ENCODE measurements around the gene GFRA1. TPM values are rescaled to one million over a fixed set of nuclear protein-coding genes. Genes with fewer than 3 reads are reported as not detected.

The GFRA1 gene
- polyA plus RNA-seq, 1 of the 3 experiments (the other 2 are of a cell fraction): 1.6 TPM

- Histone ChIP-seq H2AFZ (ENCODE audit: low read depth) (no peak overlapping the region), H3K9me3 (no peaks in the 10 kb centered on the region), H3K4me1 (ENCODE audit: control insufficient read depth in 1 of 2, insufficient read depth in 2 of 2, low read depth in 1 of 2, low read length in 1 of 2) (peaks cover 0 to 2% of the 10 kb centered on the region in 2 experiments; a peak in 1 of 4 replicates), H3F3A (replicated peaks; ENCODE audit: insufficient read depth) (no peaks in the 10 kb centered on the region), H3K9me2 (no peaks in the 10 kb centered on the region), H3K27me3 (ENCODE audit: insufficient read depth) (no peaks in the 10 kb centered on the region), H3K4me2 (no peak overlapping the region), H3K27ac (ENCODE audit: low read depth in 2 of 2, low read length in 1 of 2) (no peak overlapping the region), H4K20me1 (ENCODE audit: insufficient read depth) (no peaks in the 10 kb centered on the region), H3K79me2 (ENCODE audit: insufficient read depth) (no peaks in the 10 kb centered on the region), H3K9ac (no peak overlapping the region), H3K4me3 (ENCODE audit: low read depth in 2 of 2, low read length in 1 of 2) (no peak overlapping the region), H3K36me3 (replicated peaks in 1 of 2; ENCODE audit: control insufficient read depth in 1 of 2, insufficient read depth in 2 of 2, low read length in 1 of 2) (no peaks in the 10 kb centered on the region)
- DNase-seq: no peak
- TF ChIP-seq REST (IDR thresholded peaks at IDR 0.05; ENCODE audit: low read depth, low read length) (no peak), EZH2phosphoT487 (IDR thresholded peaks at IDR 0.05; ENCODE audit: borderline replicate concordance, low read depth) (no peak), GATA2 (CRISPR knock-in tag; IDR thresholded peaks at IDR 0.05) (no peak), USF1 (IDR thresholded peaks at IDR 0.05; ENCODE audit: borderline replicate concordance, low read depth) (no peak), RCOR1 (IDR thresholded peaks at IDR 0.05; ENCODE audit: low read length) (no peak), POLR2AphosphoS5 (IDR thresholded peaks at IDR 0.05; ENCODE audit: low read depth, low read length) (no peak), RAD21 (IDR thresholded peaks at IDR 0.05; ENCODE audit: low read length) (no peak), GABPA (IDR thresholded peaks at IDR 0.05; ENCODE audit: low read depth) (no peak), FOSL2 (IDR thresholded peaks at IDR 0.05; ENCODE audit: borderline replicate concordance, low read depth) (no peak), IRF3 (IDR thresholded peaks at IDR 0.05; ENCODE audit: low read depth, low read length) (no peak), SMC3 (IDR thresholded peaks at IDR 0.05; ENCODE audit: low read depth, low read length) (no peak), FOXJ3 (CRISPR knock-in tag; IDR thresholded peaks at IDR 0.05) (no peak), TEAD4 (IDR thresholded peaks at IDR 0.05; ENCODE audit: borderline replicate concordance, insufficient read depth) (no peak), USF2 (IDR thresholded peaks at IDR 0.05; ENCODE audit: borderline replicate concordance, low read depth, low read length) (no peak), TAF1 (IDR thresholded peaks at IDR 0.05; ENCODE audit: borderline replicate concordance, low read depth, low read length) (no peak), YY1 (IDR thresholded peaks at IDR 0.05; ENCODE audit: low read depth) (no peak)
- TF ChIP-seq, protein P1, sequence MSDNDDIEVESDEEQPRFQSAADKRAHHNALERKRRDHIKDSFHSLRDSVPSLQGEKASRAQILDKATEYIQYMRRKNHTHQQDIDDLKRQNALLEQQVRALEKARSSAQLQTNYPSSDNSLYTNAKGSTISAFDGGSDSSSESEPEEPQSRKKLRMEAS (IDR thresholded peaks at IDR 0.05; ENCODE audit: low read depth): no peak
- CTCF ChIA-PET: interaction anchor here (1.2 to 1.4 kb wide), 2 partner anchors 8 to 17 kb away, joined by 3 read pairs; no protein-coding TSS in a partner anchor
- POLR2A ChIA-PET: no interaction called here
- WGBS (ENCODE audit: low lambda C conversion rate): 36% methylated on average over 5 of the region's 7 CpGs
Measured at GRCh38 chr10:116210588-116211346, 62.2 kb downstream of the GFRA1 start.

All from SK-N-SH (cell line).